GM19043 (cell line): ENCODE data around the gene PFKFB2.
"Not testable (repeated sequence)": the region's sequence is repeated elsewhere in the genome, so short reads cannot be mapped to it uniquely, and the experiment has no call there.

Source experiments
- ATAC-seq: cut with Tn5 transposase; IDR thresholded peaks from one replicate; pipeline ENCODE4 v1.9.1; 2021; ENCODE audit warnings: low read depth; ENCODE audit not compliant: unreplicated experiment

PFKFB2 gene

GRCh38 chr1:207035877-207036551 is 17.1 kb upstream of the PFKFB2 start:
- no peak for ATAC-seq

- ATAC-seq, result no peak
Observed at GRCh38 chr1:207036865-207037264, 16.2 kb upstream of the PFKFB2 start.

GRCh38 chr1:207039380-207040180 is 13.5 kb upstream of the PFKFB2 start:
- no peak for ATAC-seq

GRCh38 chr1:207040181-207040533 is 12.9 kb upstream of the PFKFB2 start:
- ATAC-seq, result no peak

GRCh38 chr1:207041397-207041796 is 11.7 kb upstream of the PFKFB2 start:
- not testable (repeated sequence) for ATAC-seq

- no peak for ATAC-seq
Observed at GRCh38 chr1:207045453-207045852, 7.6 kb upstream of the PFKFB2 start.

- ATAC-seq, result no peak
Observed at GRCh38 chr1:207047505-207047904, 5.6 kb upstream of the PFKFB2 start.

GRCh38 chr1:207048041-207048440 is 5.0 kb upstream of the PFKFB2 start:
- no peak for ATAC-seq

GRCh38 chr1:207049054-207049453 is 4.0 kb upstream of the PFKFB2 start:
- ATAC-seq, result no peak

- ATAC-seq, result no peak
Observed at GRCh38 chr1:207049514-207049913, 3.6 kb upstream of the PFKFB2 start.

GRCh38 chr1:207049974-207050391 is 3.1 kb upstream of the PFKFB2 start:
- no peak for ATAC-seq

- no peak for ATAC-seq
Observed at GRCh38 chr1:207050480-207051190, 2.4 kb upstream of the PFKFB2 start.

GRCh38 chr1:207051191-207051943 is 1.7 kb upstream of the PFKFB2 start, which contains the start of gene YOD1:
YOD1 (minus strand) TSS chr1:207051208; CDS start chr1:207051030, 178 bp downstream.
- no peak for ATAC-seq

GRCh38 chr1:207054491-207054890 is 1.4 kb downstream of the PFKFB2 start:
- no peak for ATAC-seq

GRCh38 chr1:207055386-207056001 is 2.4 kb downstream of the PFKFB2 start:
- ATAC-seq, result no peak

GRCh38 chr1:207056673-207057072 is 3.6 kb downstream of the PFKFB2 start:
- no peak for ATAC-seq

GRCh38 chr1:207058252-207058651 is 5.2 kb downstream of the PFKFB2 start:
- ATAC-seq, result no peak

- no peak for ATAC-seq
Observed at GRCh38 chr1:207058878-207059867, 6.1 kb downstream of the PFKFB2 start.

- no peak for ATAC-seq
Observed at GRCh38 chr1:207059881-207060280, 6.8 kb downstream of the PFKFB2 start.
